ENCODE measurements around the gene FLNB. TPM values are rescaled to one million over a fixed set of nuclear protein-coding genes. Genes with fewer than 3 reads are reported as not detected.

FLNB gene
- total RNA-seq, 4 donors from 2014 or later = 60.2 to 138 (median 96.2) TPM

GRCh38 chr3:58021962-58022361, 13.7 kb downstream of the FLNB start:
- Histone ChIP-seq H3K9me3 (no peaks in the 10 kb centered on the region), H3K27ac (peak overlapping the region in 3 of 4 donors; percentile 85 to 88 (median 87)), H3K4me1 (peaks cover 8 to 99% (median 51%) of the 10 kb centered on the region in 3 donors), H3K4me3 (no peak overlapping the region), H3K36me3 (no peaks in the 10 kb centered on the region), H3K27me3 (no peaks in the 10 kb centered on the region)
- no peak for TF ChIP-seq POLR2AphosphoS5 (IDR thresholded peaks at IDR 0.05)
- no peak for ATAC-seq
- 61 to 86% methylated on average over 1 to 3 of the region's 5 CpGs for WGBS, 2 donors (ENCODE audit: low coverage in 1 of 2)

GRCh38 chr3:58022490-58022889, 14.3 kb downstream of the FLNB start:
- TF ChIP-seq POLR2A (IDR thresholded peaks at IDR 0.05) = no peak
- no peak for TF ChIP-seq POLR2AphosphoS5 (IDR thresholded peaks at IDR 0.05)
- no peak for TF ChIP-seq CTCF (IDR thresholded peaks at IDR 0.05)
- TF ChIP-seq EP300 (IDR thresholded peaks at IDR 0.05) = no peak
- WGBS, 2 donors (ENCODE audit: low coverage in 1 of 2) = 79 to 92% methylated on average over 3 of the region's 3 CpGs
- Histone ChIP-seq H3K27ac (peak overlapping the region in 3 of 4 donors; percentile 85 to 88 (median 87)), H3K4me1 (peaks cover 8 to 99% (median 53%) of the 10 kb centered on the region in 3 donors), H3K36me3 (no peaks in the 10 kb centered on the region), H3K9me3 (no peaks in the 10 kb centered on the region), H3K27me3 (no peaks in the 10 kb centered on the region), H3K4me3 (no peak overlapping the region)
- ATAC-seq = no peak

- 33 to 36% methylated on average over 2 of the region's 2 CpGs for WGBS, 2 donors (ENCODE audit: low coverage in 1 of 2)
- TF ChIP-seq EP300 (IDR thresholded peaks at IDR 0.05) (no peak), POLR2AphosphoS5 (IDR thresholded peaks at IDR 0.05) (no peak), CTCF (IDR thresholded peaks at IDR 0.05) (no peak), POLR2A (IDR thresholded peaks at IDR 0.05) (no peak)
- Histone ChIP-seq H3K27me3 (no peaks in the 10 kb centered on the region), H3K4me1 (peaks cover 5 to 95% (median 49%) of the 10 kb centered on the region in 3 donors), H3K36me3 (no peaks in the 10 kb centered on the region), H3K9me3 (no peaks in the 10 kb centered on the region), H3K27ac (peak overlapping the region; percentile 12 to 87 (median 80)), H3K4me3 (no peak overlapping the region)
- no peak for ATAC-seq
These were observed 15.3 kb downstream of the FLNB start for GRCh38 chr3:58023531-58023930.

GRCh38 chr3:58025406-58025805, 17.2 kb downstream of the FLNB start:
- H3K4me1 ChIP-seq = peaks cover 0 to 76% (median 38%) of the 10 kb centered on the region in 3 donors
- no peaks in the 10 kb centered on the region for H3K9me3 ChIP-seq
- ATAC-seq = no peak
- H3K27ac ChIP-seq = peak overlapping the region; percentile 66 to 87 (median 84)
- 50 to 54% methylated on average over 1 to 4 of the region's 5 CpGs for WGBS, 2 donors (ENCODE audit: low coverage in 1 of 2)
- no peaks in the 10 kb centered on the region for H3K36me3 ChIP-seq
- TF ChIP-seq POLR2A (IDR thresholded peaks at IDR 0.05) (no peak), POLR2AphosphoS5 (IDR thresholded peaks at IDR 0.05) (no peak), CTCF (IDR thresholded peaks at IDR 0.05) (no peak), EP300 (IDR thresholded peaks at IDR 0.05) (no peak)
- H3K27me3 ChIP-seq = no peaks in the 10 kb centered on the region
- no peak overlapping the region for H3K4me3 ChIP-seq

- H3K27ac ChIP-seq = peak overlapping the region; percentile 66 to 87 (median 84)
- peak overlapping the region in 1 of 2 donors; percentile 10 for H3K4me3 ChIP-seq
- peaks cover 0 to 70% (median 34%) of the 10 kb centered on the region in 3 donors for H3K4me1 ChIP-seq
- no peak for TF ChIP-seq CTCF (IDR thresholded peaks at IDR 0.05)
- peak; percentile 9 for TF ChIP-seq POLR2AphosphoS5 (IDR thresholded peaks at IDR 0.05)
- TF ChIP-seq EP300 (IDR thresholded peaks at IDR 0.05) = no peak
- H3K36me3 ChIP-seq = no peaks in the 10 kb centered on the region
- H3K27me3 ChIP-seq = no peaks in the 10 kb centered on the region
- peak; percentile 70 for ATAC-seq
- WGBS, 2 donors (ENCODE audit: low coverage in 1 of 2) = 23 to 40% methylated on average over 3 to 8 of the region's 12 CpGs
- no peaks in the 10 kb centered on the region for H3K9me3 ChIP-seq
These were observed 17.8 kb downstream of the FLNB start for GRCh38 chr3:58025837-58026569.
